ENCODE data around the gene ZNF254.

DNA sequence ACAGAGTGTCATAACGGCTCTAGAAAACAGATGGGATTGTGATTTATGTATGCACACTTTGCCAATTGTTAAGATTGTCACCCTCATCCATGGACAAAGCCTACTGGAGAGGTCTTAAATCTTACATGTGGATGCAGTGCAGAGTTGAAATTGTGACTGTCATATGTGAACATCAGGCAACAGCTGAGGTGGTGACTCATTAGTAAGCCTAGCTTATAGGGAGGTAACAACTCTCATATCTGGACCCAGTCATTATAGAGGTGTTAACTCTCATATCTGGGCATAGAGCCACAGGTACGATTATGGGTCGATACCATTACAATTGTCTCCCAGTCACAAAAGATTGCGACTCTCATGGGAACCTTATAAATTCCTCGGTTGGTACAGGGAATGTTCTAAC, 29.8 kb upstream of the ZNF254 start:
- TF ChIP-seq POLR2A (IDR thresholded peaks at IDR 0.05) (no peak), CTCF (IDR thresholded peaks at IDR 0.05) (no peak)

Data from lower leg skin (tissue), 3 donors.